HG03342 (cell line): ENCODE results near the gene CAMK2A.

ENCODE experiments used
- ATAC-seq: cut with Tn5 transposase; IDR thresholded peaks from one replicate; pipeline ENCODE4 v1.9.1; 2021; ENCODE audit warnings: mild to moderate bottlenecking, moderate library complexity; ENCODE audit not compliant: unreplicated experiment

Gene CAMK2A

GRCh38 chr5:150317048-150318003 is 27.8 kb upstream of the CAMK2A start:
- ATAC-seq = no peak

DNA sequence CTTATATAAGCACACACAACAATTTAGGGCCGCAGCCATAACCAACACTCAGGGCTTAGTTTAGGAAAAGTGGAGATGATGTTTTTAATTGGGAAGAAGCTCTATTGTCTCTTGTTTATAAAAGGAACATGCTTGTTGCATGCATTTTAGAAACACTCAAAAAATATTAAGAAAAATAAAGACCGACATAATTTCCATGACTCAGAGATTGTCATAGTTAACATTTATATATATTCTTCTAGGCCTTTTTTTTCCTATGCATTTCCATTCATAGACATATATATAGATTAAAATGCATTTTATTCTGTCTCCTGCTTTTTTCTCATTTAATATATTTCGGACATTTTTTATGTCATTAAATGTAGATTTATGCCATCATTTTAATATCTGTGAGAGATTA is 26.7 kb upstream of the CAMK2A start:
- ATAC-seq = no peak

DNA sequence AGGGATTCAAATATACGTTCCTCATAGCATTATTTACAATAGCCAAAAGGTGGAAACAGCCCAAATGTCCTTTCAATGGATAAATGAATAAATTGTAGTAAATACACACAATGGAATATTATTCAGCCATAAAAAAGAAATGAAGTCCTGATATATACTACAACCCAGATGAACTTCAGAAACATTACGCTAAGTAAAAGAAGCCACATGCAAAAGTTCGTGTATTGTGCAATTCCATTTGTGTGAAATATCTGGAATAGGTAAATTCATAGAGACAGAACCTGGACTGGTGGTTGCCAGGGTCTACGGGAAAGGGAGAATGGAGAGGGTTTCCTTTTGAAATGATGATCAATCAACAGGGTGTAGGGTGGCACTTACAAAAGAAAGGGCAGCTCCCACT is 25.7 kb upstream of the CAMK2A start:
- ATAC-seq = no peak

DNA sequence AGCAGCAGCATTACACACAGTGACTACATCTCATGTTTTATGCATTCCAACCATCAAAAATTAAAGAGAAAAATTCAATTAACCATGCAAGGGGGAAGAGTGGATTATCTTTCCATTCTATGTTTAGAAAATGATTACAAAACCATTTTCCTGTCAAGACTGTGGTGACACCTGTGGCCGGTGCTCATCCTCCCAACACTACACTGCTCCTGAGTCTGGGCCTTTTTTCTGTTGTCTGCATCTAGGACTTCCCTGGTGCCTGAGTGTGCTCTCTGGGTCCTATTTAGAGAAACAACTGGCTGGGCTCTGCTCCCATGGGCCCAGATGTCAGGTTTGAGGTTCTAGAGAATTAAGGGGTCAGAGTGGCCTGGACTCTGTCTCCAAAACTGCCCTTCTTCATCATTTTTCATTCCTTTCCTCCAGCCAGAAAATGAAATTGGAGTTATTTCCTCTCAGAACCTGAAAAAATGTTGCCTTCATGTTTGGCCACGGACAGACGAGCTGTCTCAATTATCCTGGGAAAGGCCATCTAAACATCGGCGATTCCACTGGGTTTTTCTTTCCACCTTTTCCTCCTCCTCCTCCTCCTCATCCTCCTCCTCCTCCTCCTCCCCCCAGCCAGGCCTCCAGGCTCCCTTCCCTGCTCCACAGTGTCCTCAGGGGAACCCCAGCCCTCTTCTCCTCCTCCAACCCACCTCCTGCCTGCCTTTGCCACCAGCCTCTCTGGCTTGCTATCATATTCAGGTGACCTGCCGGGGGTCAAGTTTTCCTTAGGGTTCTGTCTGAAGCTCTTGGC is 24.5 kb upstream of the CAMK2A start:
- ATAC-seq = no peak

GRCh38 chr5:150313501-150313900 is 23.9 kb upstream of the CAMK2A start:
- ATAC-seq = no peak

- ATAC-seq = no peak
Observed at GRCh38 chr5:150312518-150312917, 22.9 kb upstream of the CAMK2A start.

- ATAC-seq = no peak
Observed at GRCh38 chr5:150311015-150311692, 21.6 kb upstream of the CAMK2A start.

- no peak for ATAC-seq
Observed at GRCh38 chr5:150310246-150310645, 20.7 kb upstream of the CAMK2A start.

DNA sequence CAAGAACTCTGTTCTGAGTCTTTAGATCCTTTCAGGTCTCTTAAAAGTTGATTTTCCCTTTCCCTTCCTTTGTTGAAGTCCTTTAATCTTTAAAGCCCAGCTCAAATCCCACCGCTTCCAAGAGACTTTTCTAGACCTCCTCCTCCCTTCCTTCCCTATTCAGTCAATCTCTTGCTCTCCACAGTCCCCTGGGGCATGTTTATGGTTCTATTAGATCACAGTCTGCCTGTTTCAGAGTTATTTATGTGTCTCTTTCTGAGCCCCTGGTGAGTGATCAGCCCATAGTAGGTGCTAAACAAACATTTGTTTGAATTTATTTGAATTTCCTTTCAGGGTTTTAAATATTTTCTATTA is 20.3 kb upstream of the CAMK2A start:
- ATAC-seq = no peak

- no peak for ATAC-seq
Observed at GRCh38 chr5:150309101-150309885, 19.7 kb upstream of the CAMK2A start.

DNA sequence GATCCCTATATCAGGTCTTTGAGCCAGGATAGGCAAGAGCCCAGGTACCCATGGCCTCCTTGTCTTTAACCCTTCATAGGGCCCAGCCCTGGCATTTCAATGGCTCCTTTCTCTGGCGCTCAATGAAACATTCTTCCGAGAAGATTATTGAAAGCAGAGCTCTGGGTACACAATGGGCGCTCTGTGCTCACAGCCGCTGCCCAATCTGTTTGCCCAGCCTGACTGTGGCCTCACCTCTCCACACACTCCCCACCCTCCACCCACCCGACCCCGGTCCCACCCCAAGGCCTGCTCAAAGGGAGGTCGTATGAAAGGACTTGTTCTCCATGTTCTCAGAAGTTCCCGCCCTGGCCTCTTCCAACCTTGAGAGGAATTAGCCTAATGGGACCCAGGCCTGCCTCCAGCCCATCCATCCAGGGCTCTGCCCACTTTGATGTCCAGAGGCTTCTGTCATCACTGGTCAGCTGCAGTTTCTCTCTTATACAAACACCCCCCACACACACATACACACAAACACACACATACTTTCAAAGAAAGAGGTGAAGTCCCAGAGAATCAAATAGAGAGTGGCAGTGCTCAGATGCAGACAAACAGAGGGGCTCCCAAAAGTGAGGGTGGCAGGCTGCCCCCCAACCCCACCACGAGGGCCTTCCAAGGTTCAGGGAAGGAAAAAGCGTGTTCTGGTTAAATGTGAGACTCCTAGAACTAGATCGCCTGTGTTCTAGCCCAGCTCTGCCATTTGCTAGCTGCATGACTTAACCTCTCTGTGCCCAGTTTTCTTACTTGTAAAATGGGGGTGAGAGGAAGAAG is 18.2 kb upstream of the CAMK2A start:
- no peak for ATAC-seq

- ATAC-seq = no peak
Observed at GRCh38 chr5:150306775-150307174, 17.2 kb upstream of the CAMK2A start.

- no peak for ATAC-seq
Observed at GRCh38 chr5:150305557-150305956, 16.0 kb upstream of the CAMK2A start.

DNA sequence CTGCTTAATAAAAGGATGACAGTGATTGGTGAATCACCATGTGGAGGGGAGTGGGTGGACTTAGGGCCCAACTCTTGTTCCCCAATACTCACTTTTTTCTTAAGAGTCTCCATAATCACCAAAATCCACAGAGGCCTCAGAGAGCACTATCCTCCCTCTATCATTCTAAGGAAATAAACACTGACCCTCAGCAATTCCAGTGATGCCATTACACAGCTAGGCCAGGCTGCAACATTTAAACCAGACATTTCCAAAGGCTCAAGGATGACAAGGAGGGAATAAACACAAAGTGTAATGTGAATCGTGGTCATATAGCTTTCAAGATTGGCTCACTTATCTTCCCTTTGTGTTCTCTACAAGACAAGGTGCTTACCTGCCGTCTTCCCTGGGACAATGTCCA is 15.5 kb upstream of the CAMK2A start:
- no peak for ATAC-seq

- no peak for ATAC-seq
Observed at GRCh38 chr5:150304481-150305081, 15.0 kb upstream of the CAMK2A start.

DNA sequence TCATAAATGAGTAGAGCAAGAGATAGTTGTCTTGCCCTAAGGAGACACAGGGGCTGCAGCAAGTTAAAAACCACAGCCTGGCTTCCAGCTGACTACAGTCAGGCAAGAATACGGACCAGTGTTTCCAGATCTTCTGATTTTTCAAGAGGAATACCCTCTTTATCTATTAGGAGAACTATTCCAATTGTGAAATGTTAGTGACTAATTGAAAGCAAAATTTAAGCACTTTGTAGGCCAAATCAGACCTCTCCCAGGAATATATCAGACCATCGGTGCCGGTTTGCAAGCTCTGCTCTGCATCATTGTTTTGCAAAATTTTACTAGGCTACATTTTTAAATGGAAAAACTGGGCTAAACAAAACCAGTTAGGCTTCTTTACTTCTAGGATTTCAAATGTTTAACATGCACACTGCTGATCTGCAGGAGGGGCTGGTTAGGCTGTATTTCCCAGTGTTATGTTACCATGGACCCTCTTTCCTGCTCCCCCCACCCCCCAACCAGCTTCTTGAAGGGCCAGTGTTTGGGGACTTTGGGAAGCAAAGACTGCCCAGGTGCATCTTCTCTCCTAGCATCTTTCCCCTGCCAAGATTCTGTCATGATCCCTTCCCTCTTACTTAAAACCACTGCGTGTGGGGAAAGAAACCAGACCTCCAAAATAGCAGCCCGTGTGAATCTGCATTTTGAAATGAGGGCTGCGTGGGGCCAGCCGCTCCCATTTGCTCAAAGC is 14.2 kb upstream of the CAMK2A start:
- ATAC-seq = no peak

- ATAC-seq = no peak
Observed at GRCh38 chr5:150303070-150303615, 13.6 kb upstream of the CAMK2A start.

- no peak for ATAC-seq
Observed at GRCh38 chr5:150302301-150303069, 12.9 kb upstream of the CAMK2A start, which contains the start of gene ARSI. TSS of gene ARSI (minus strand) at chr5:150302905. CDS start at chr5:150302373, 532 bp downstream.
